PC-3 (cell line): ENCODE data around the gene RILPL2. TPM values are rescaled to one million over a fixed set of nuclear protein-coding genes. Genes with fewer than 3 reads are reported as not detected.

Source experiments
- ATAC-seq: fragments of 200-7000 bp; cut with Tn5 transposase; 2 replicates; pipeline ENCODE4 v1.9.1; 2020; ENCODE audit warnings: mild to moderate bottlenecking, moderate library complexity
- BruUV-seq: library from RNA; stranded (reverse); fragments of 400-500 nt; replicated peaks from 2 replicates; lab custom pipeline; 2021; lab: Mats Ljungman, UMichigan
- CTCF ChIA-PET: fragments of 300-600 bp; sonication (Branson Sonifier 250); formaldehyde crosslinking; loops from one replicate; lab custom pipeline; 2022; ENCODE audit warnings: antibody characterized with exemption; lab: Charles Lee
- POLR2A ChIA-PET: fragments of 300-600 bp; sonication (Branson Sonifier 250); formaldehyde crosslinking; loops from one replicate; lab custom pipeline; 2022; ENCODE audit warnings: antibody characterized with exemption; ENCODE audit not compliant: unreplicated experiment; lab: Charles Lee
- DNase-seq: peaks from one replicate; pipeline ENCODE4 v3.0.0-alpha.2; 2015
- H2AFZ ChIP-seq: fragments of 300-600 bp; sonication (generic); 2 replicates; pipeline ENCODE4 v1.6.0; 2016; ENCODE audit warnings: antibody characterized with exemption, low read length
- H3F3A ChIP-seq: fragments of 300-600 bp; sonication (generic); one replicate; pipeline ENCODE4 v1.6.0; 2017; ENCODE audit warnings: antibody characterized with exemption, low read length, control low read depth, mild to moderate bottlenecking; ENCODE audit not compliant: unreplicated experiment
- H3K27ac ChIP-seq: fragments of 300-600 bp; sonication (generic); 2 replicates; pipeline ENCODE4 v1.5.1; 2016; ENCODE audit warnings: mild to moderate bottlenecking, low read length
- H3K27me3 ChIP-seq: fragments of 300-600 bp; sonication (generic); 2 replicates; pipeline ENCODE4 v1.6.1; 2016; ENCODE audit warnings: low read length, mixed read lengths
- H3K36me3 ChIP-seq: fragments of 300-600 bp; sonication (generic); 2 replicates; pipeline ENCODE4 v1.6.1; 2016; ENCODE audit warnings: low read depth, mixed run types, low read length, mixed read lengths
- H3K4me1 ChIP-seq: fragments of 300-600 bp; sonication (generic); 2 replicates; pipeline ENCODE4 v1.5.1; 2016; ENCODE audit warnings: low read length; ENCODE audit not compliant: insufficient read depth
- H3K4me2 ChIP-seq: fragments of 300-600 bp; sonication (generic); 2 replicates; pipeline ENCODE4 v1.6.0; 2016; ENCODE audit warnings: low read length
- H3K4me3 ChIP-seq: fragments of 300-600 bp; sonication (generic); 2 replicates; pipeline ENCODE4 v1.5.1; 2016; ENCODE audit warnings: mild to moderate bottlenecking, low read length, mixed read lengths
- H3K79me2 ChIP-seq: fragments of 300-600 bp; sonication (generic); 2 replicates; pipeline ENCODE4 v1.6.1; 2017; ENCODE audit warnings: low read length, mixed read lengths
- H3K9ac ChIP-seq: fragments of 300-600 bp; sonication (generic); 2 replicates; pipeline ENCODE4 v1.6.0; 2016; ENCODE audit warnings: mild to moderate bottlenecking, low read length
- H3K9me2 ChIP-seq: fragments of 300-600 bp; sonication (generic); replicated peaks from 2 replicates; pipeline ENCODE4 v1.6.1; 2016; ENCODE audit warnings: mixed run types, low read length, mixed read lengths
- H3K9me3 ChIP-seq: fragments of 300-600 bp; sonication (generic); 2 replicates; pipeline ENCODE4 v1.6.1; 2016; ENCODE audit warnings: low read length, mixed read lengths
- H4K20me1 ChIP-seq: fragments of 300-600 bp; sonication (generic); 2 replicates; pipeline ENCODE4 v1.6.1; 2016; ENCODE audit warnings: low read length, mixed read lengths
- EZH2 ChIP-seq: fragments of 300-600 bp; sonication (generic); IDR thresholded peaks from one replicate; pipeline ENCODE4 v1.6.1; 2017; ENCODE audit warnings: antibody characterized with exemption, mild to moderate bottlenecking, low read length; ENCODE audit not compliant: unreplicated experiment
- EZH2phosphoT487 ChIP-seq: fragments of 300-600 bp; sonication (generic); IDR thresholded peaks from 2 replicates; pipeline ENCODE4 v1.6.1; 2018; ENCODE audit warnings: mild to moderate bottlenecking, antibody characterized with exemption, low read length, borderline replicate concordance
- intact Hi-C: fragments of 100-400 bp; cut with micrococcal nuclease; formaldehyde crosslinking; loops from 2 replicates; pipeline ENCODE4 v1.9.0; 2023
- total RNA-seq: library from RNA; depleted of rRNA; stranded (reverse); fragments of >200 nt; gene quantifications from 2 replicates; pipeline ENCODE4 v1.2.3, GENCODE V29; 2014
- TF ChIP-seq, protein P1 (sequence below): fragments of 300-600 bp; sonication (generic); conservative IDR thresholded peaks from 2 replicates; pipeline ENCODE4 v1.5.1; 2017; ENCODE audit warnings: antibody characterized with exemption, low read depth, mild to moderate bottlenecking, low read length

Gene RILPL2
- total RNA-seq, 1 experiment from 2014 or later: 2.2 TPM

DNA sequence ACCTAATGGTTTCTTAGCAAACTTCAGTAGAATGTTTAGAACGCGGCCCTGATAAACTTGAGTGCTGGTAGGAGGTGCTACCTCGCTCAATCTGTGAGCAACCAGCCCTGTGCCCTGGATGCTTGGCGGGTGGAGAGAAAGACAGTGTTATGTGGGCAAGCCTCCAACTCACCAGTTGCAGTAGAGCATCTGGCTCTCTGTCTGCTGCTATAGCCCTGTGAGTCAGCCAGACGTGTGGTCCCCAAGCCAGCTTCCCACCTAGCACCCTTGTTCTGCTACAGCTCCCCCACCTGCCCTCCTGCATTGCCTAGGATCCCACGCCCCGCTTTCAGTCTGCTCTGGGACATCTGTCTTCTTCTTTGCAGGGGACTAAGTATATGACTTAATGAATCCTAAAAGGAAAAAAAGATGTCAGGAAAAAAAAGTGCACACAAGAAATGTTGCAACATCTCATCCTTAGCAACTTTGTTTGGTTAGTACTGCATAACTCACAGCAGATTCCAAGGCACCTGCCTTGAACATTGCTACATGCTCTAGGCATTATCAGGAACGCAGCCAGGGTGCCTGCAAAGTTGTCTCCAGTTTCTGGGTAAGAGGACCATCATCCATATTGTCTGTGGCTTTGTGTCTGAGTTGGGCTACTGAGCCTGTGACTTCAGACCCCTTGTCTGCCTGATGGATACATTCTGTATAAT lies 35.0 kb upstream of the RILPL2 start:
- Histone ChIP-seq H3K9me2 (no peaks in the 10 kb centered on the region), H3K4me3 (no peak overlapping the region), H3K79me2 (no peaks in the 10 kb centered on the region), H4K20me1 (no peaks in the 10 kb centered on the region), H3K9ac (no peak overlapping the region), H3K36me3 (no peaks in the 10 kb centered on the region; the same call in 1 of the 2 replicates), H3F3A (no peaks in the 10 kb centered on the region), H3K4me2 (no peak overlapping the region), H2AFZ (no peak overlapping the region), H3K9me3 (no peaks in the 10 kb centered on the region), H3K27ac (no peak overlapping the region), H3K27me3 (no peaks in the 10 kb centered on the region), H3K4me1 (no peaks in the 10 kb centered on the region)
- TF ChIP-seq EZH2phosphoT487: no peak
- TF ChIP-seq, protein P1, sequence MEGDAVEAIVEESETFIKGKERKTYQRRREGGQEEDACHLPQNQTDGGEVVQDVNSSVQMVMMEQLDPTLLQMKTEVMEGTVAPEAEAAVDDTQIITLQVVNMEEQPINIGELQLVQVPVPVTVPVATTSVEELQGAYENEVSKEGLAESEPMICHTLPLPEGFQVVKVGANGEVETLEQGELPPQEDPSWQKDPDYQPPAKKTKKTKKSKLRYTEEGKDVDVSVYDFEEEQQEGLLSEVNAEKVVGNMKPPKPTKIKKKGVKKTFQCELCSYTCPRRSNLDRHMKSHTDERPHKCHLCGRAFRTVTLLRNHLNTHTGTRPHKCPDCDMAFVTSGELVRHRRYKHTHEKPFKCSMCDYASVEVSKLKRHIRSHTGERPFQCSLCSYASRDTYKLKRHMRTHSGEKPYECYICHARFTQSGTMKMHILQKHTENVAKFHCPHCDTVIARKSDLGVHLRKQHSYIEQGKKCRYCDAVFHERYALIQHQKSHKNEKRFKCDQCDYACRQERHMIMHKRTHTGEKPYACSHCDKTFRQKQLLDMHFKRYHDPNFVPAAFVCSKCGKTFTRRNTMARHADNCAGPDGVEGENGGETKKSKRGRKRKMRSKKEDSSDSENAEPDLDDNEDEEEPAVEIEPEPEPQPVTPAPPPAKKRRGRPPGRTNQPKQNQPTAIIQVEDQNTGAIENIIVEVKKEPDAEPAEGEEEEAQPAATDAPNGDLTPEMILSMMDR: no peak
- TF ChIP-seq EZH2: no peak
- DNase-seq: no peak
- no peak for ATAC-seq
- POLR2A ChIA-PET: no interaction called here
- BruUV-seq: no TSS peak
- intact Hi-C loops: no loop called here
- CTCF ChIA-PET: no interaction called here

DNA sequence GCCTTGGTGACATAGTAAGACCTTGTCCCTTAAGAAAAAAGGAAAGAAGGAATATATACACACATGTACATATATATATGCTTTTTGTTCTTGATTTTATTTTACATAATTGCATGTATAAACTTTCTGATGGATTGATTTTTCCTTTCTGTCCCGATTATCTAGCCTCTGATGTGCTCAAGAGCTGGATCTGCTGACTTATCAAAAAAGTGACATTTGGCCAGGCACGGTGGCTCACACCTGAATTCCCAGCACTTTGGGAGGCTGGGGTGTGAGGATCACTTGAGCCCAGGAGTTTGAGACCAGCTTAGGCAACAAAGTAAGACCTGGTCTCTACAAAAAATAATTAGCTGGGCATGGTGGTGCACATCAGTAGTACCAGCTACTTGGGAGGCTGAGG lies 33.5 kb upstream of the RILPL2 start:
- Histone ChIP-seq H3K27me3 (no peaks in the 10 kb centered on the region), H3K9ac (no peak overlapping the region), H3F3A (no peaks in the 10 kb centered on the region), H3K4me1 (no peaks in the 10 kb centered on the region), H4K20me1 (no peaks in the 10 kb centered on the region), H2AFZ (no peak overlapping the region), H3K4me3 (no peak overlapping the region), H3K9me2 (no peaks in the 10 kb centered on the region), H3K27ac (no peak overlapping the region), H3K36me3 (peaks cover 6% of the 10 kb centered on the region; the same call in 1 of the 2 replicates), H3K9me3 (no peaks in the 10 kb centered on the region), H3K4me2 (no peak overlapping the region), H3K79me2 (peaks cover 9% of the 10 kb centered on the region)
- no peak for ATAC-seq
- CTCF ChIA-PET: no interaction called here
- POLR2A ChIA-PET: no interaction called here
- DNase-seq: no peak
- TF ChIP-seq EZH2phosphoT487: no peak
- TF ChIP-seq, protein P1: no peak
- TF ChIP-seq EZH2: no peak
- intact Hi-C loops: no loop called here
- BruUV-seq: no TSS peak

DNA sequence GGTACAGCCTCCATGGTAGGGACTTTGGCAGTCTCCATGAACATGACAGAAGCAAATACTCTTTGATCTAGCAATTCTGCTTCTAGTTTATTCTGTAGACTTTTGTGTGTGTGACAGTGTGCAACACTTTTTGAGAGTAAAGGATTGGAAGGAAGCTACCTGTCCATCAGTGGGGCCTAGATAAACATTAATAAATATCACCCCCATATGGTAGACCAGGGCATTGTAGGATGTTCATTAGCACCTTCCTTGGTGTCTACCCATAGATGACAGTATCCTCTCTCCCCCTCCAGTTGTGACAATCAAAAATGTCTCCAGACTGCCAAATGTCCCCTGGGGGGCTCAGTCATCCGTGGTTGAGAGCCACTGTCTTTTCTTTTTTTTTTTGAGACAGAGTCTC lies 32.3 kb upstream of the RILPL2 start:
- Histone ChIP-seq H3K27me3 (no peaks in the 10 kb centered on the region), H4K20me1 (no peaks in the 10 kb centered on the region), H3K4me3 (no peak overlapping the region), H3K9me2 (no peaks in the 10 kb centered on the region), H3K79me2 (peaks cover 14% of the 10 kb centered on the region), H3K36me3 (peaks cover 6% of the 10 kb centered on the region; the same call in 1 of the 2 replicates), H3K9me3 (no peaks in the 10 kb centered on the region), H3K4me2 (no peak overlapping the region), H3K27ac (no peak overlapping the region), H3K4me1 (no peaks in the 10 kb centered on the region), H3K9ac (no peak overlapping the region), H2AFZ (no peak overlapping the region), H3F3A (no peaks in the 10 kb centered on the region)
- no peak for DNase-seq
- ChIA-PET POLR2A (interaction anchor here (0.6 kb wide), 1 partner anchor 40 kb away, joined by 7 read pairs; no protein-coding TSS in a partner anchor), CTCF (no interaction called here)
- TF ChIP-seq, protein P1: peak; percentile 31; the same call in 1 of the 2 replicates
- no peak for TF ChIP-seq EZH2phosphoT487
- intact Hi-C loops: no loop called here
- no TSS peak for BruUV-seq
- peak; percentile 71 for ATAC-seq
